Measurements from ENCODE around the gene GUF1.
A peak's percentile ranks its signal among the peaks of the same experiment; 100 is the strongest.

GUF1 gene

GRCh38 chr4:44678094-44679041 lies at the start of gene GUF1:
TSS of gene GUF1 (plus strand) at chr4:44678420. CDS start at chr4:44678623, 203 bp downstream.
- peak; percentile 64 for DNase-seq

GRCh38 chr4:44629280-44629866 lies 48.8 kb upstream of the GUF1 start:
- DNase-seq: no peak

GRCh38 chr4:44632089-44632488 lies 46.1 kb upstream of the GUF1 start:
- no peak for DNase-seq

GRCh38 chr4:44632733-44633132 lies 45.5 kb upstream of the GUF1 start:
- no peak for DNase-seq

- DNase-seq: no peak
These were observed 40.1 kb upstream of the GUF1 start for GRCh38 chr4:44638091-44638490.

GRCh38 chr4:44646151-44646550 lies 32.1 kb upstream of the GUF1 start:
- DNase-seq: no peak

GRCh38 chr4:44651425-44651824 lies 26.8 kb upstream of the GUF1 start, which contains the start of gene YIPF7:
TSS of gene YIPF7 (minus strand) at chr4:44651625. CDS start at chr4:44650100, 1,525 bp downstream.
- no peak for DNase-seq

GRCh38 chr4:44652002-44652401 lies 26.2 kb upstream of the GUF1 start:
- no peak for DNase-seq

GRCh38 chr4:44660396-44660795 lies 17.8 kb upstream of the GUF1 start:
- no peak for DNase-seq

- DNase-seq: no peak
These were observed 16.1 kb upstream of the GUF1 start for GRCh38 chr4:44661940-44662622.

- no peak for DNase-seq
These were observed 15.6 kb upstream of the GUF1 start for GRCh38 chr4:44662623-44663005.

GRCh38 chr4:44663539-44664263 lies 14.5 kb upstream of the GUF1 start:
- no peak for DNase-seq

- no peak for DNase-seq
These were observed 9.7 kb upstream of the GUF1 start for GRCh38 chr4:44668526-44668925.

- DNase-seq: no peak
These were observed 7.6 kb upstream of the GUF1 start for GRCh38 chr4:44670506-44671199.

- no peak for DNase-seq
These were observed 6.6 kb upstream of the GUF1 start for GRCh38 chr4:44671636-44672035.

GRCh38 chr4:44674471-44674870 lies 3.7 kb upstream of the GUF1 start:
- DNase-seq: no peak

- no peak for DNase-seq
These were observed 2.9 kb upstream of the GUF1 start for GRCh38 chr4:44675366-44675765.

GRCh38 chr4:44679060-44679459 lies 840 bp downstream of the GUF1 start:
- DNase-seq: no peak

GRCh38 chr4:44684648-44685047 lies 6.4 kb downstream of the GUF1 start:
- no peak for DNase-seq

- DNase-seq: no peak
These were observed 22.2 kb downstream of the GUF1 start for GRCh38 chr4:44700427-44700826.

GRCh38 chr4:44701037-44701436 lies 22.8 kb downstream of the GUF1 start:
- DNase-seq: no peak

GRCh38 chr4:44704673-44705072 lies 26.5 kb downstream of the GUF1 start:
- DNase-seq: no peak
